Endothelial cell of umbilical vein (primary cell): ENCODE results near the gene EED. TPM values are rescaled to one million over a fixed set of nuclear protein-coding genes. Genes with fewer than 3 reads are reported as not detected.

Source experiments
- BruUV-seq: library from RNA; stranded (reverse); fragments of 400-500 nt; replicated peaks from 2 replicates; lab custom pipeline; 2021; lab: Mats Ljungman, UMichigan
- CTCF ChIA-PET: fragments of 300-600, 350-600 bp; sonication (Branson Sonifier 250); formaldehyde crosslinking; loops from one replicate; lab custom pipeline; 2021; ENCODE audit warnings: antibody characterized with exemption, inconsistent platforms; lab: Charles Lee
- POLR2A ChIA-PET: fragments of 300-600, 350-600 bp; sonication (Branson Sonifier 250); formaldehyde crosslinking; loops from one replicate; lab custom pipeline; 2021; ENCODE audit warnings: antibody characterized with exemption, inconsistent platforms; lab: Charles Lee
- DNase-seq: peaks from one replicate; pipeline ENCODE4 v3.0.0-alpha.2; 2011; ENCODE audit warnings: low read depth, low spot score
- FAIRE-seq: peaks from 2 replicates; lab custom pipeline; 2011; peaks lifted over from hg19 to GRCh38; lab: Jason Lieb, UNC
- H2AFZ ChIP-seq: 2 replicates; pipeline ENCODE4 v1.6.0; 2012; ENCODE audit warnings: low read depth, low read length, control low read depth, inconsistent platforms
- H3K27ac ChIP-seq: 2 replicates; pipeline ENCODE4 v1.5.1; 2011; ENCODE audit warnings: low read depth, mild to moderate bottlenecking, control low read depth, low read length, moderate library complexity; ENCODE audit not compliant: insufficient read depth
- H3K27me3 ChIP-seq, 2 experiments: 2 replicates each; pipeline versions ENCODE4 v1.6.0 to v1.6.1; 2011; ENCODE audit warnings: low read length in 2 of 2, mixed read lengths in 1 of 2; ENCODE audit not compliant: control insufficient read depth in 2 of 2, insufficient read depth in 2 of 2
- H3K36me3 ChIP-seq, 2 experiments: 2 replicates in 1 of 2; 3 replicates in 1 of 2; pipeline ENCODE4 v1.5.1; 2011; ENCODE audit warnings: low read length in 2 of 2, mild to moderate bottlenecking in 1 of 2, moderate library complexity in 1 of 2; ENCODE audit not compliant: control insufficient read depth in 2 of 2, insufficient read depth in 2 of 2; ENCODE audit errors: extremely low read depth in 1 of 2
- H3K4me1 ChIP-seq: 3 replicates; pipeline ENCODE4 v1.5.1; 2011; ENCODE audit warnings: mild to moderate bottlenecking, low read length; ENCODE audit not compliant: control insufficient read depth, insufficient read depth; ENCODE audit errors: extremely low read depth
- H3K4me2 ChIP-seq: 2 replicates; pipeline ENCODE4 v1.6.1; 2011; ENCODE audit warnings: low read length, control low read depth, mixed read lengths; ENCODE audit not compliant: insufficient read depth
- H3K4me3 ChIP-seq, 3 experiments: fragments of 200-600 bp in 1 of 3; sonication (generic), shearing (Covaris generic) in 1 of 3; replicated peaks in 1 of 3; 2 replicates each; pipeline ENCODE4 v1.5.1; 2011 to 2016; ENCODE audit warnings: control low read depth in 3 of 3, low read length in 3 of 3, mild to moderate bottlenecking in 2 of 3, inconsistent platforms in 1 of 3, low read depth in 1 of 3, moderate library complexity in 1 of 3; ENCODE audit not compliant: insufficient read depth in 1 of 3
- H3K79me2 ChIP-seq: 2 replicates; pipeline ENCODE4 v1.6.0; 2012; ENCODE audit warnings: low read length, inconsistent platforms; ENCODE audit not compliant: control insufficient read depth, insufficient read depth
- H3K9ac ChIP-seq: replicated peaks from 2 replicates; pipeline ENCODE3; 2011; ENCODE audit warnings: low read length, control low read depth; ENCODE audit not compliant: insufficient read depth; ENCODE audit errors: extremely low read depth
- H3K9me1 ChIP-seq: replicated peaks from 3 replicates; pipeline ENCODE4 v1.6.0; 2011; ENCODE audit warnings: mild to moderate bottlenecking, low read length; ENCODE audit not compliant: control insufficient read depth, insufficient read depth; ENCODE audit errors: extremely low read depth
- H3K9me3 ChIP-seq: replicated peaks from 2 replicates; pipeline ENCODE4 v1.5.1; 2012; ENCODE audit warnings: low read length, inconsistent platforms; ENCODE audit not compliant: control insufficient read depth, insufficient read depth
- H4K20me1 ChIP-seq: replicated peaks from 2 replicates; pipeline ENCODE3; 2011; ENCODE audit warnings: mild to moderate bottlenecking, low read length; ENCODE audit not compliant: control insufficient read depth, insufficient read depth; ENCODE audit errors: extremely low read depth
- EZH2 ChIP-seq: IDR thresholded peaks from 2 replicates; pipeline ENCODE4 v1.6.1; 2012; ENCODE audit warnings: borderline replicate concordance, low read depth, mild to moderate bottlenecking, moderate library complexity, low read length, inconsistent platforms; ENCODE audit not compliant: severe bottlenecking
- FOS ChIP-seq: IDR thresholded peaks from 2 replicates; pipeline ENCODE4 v1.6.1; 2011; ENCODE audit warnings: mild to moderate bottlenecking, low read length, moderate library complexity, borderline replicate concordance; ENCODE audit not compliant: insufficient read depth
- GATA2 ChIP-seq: IDR thresholded peaks from 2 replicates; pipeline ENCODE4 v1.7.0; 2011; ENCODE audit warnings: low read depth, mild to moderate bottlenecking, moderate library complexity, mixed read lengths, low read length; ENCODE audit not compliant: insufficient read length, insufficient read depth
- JUN ChIP-seq: IDR thresholded peaks from 2 replicates; pipeline ENCODE4 v1.6.1; 2011; ENCODE audit warnings: borderline replicate concordance, low read depth; ENCODE audit not compliant: insufficient read length, insufficient read depth
- MYC ChIP-seq: IDR thresholded peaks from one replicate; pipeline ENCODE4 v1.6.1; 2011; ENCODE audit warnings: mild to moderate bottlenecking, low read depth, low read length
- POLR2A ChIP-seq: IDR thresholded peaks from 2 replicates; pipeline ENCODE4 v1.6.1; 2012; ENCODE audit warnings: low read depth, mild to moderate bottlenecking, control low read depth, low read length
- POLR2AphosphoS5 ChIP-seq: IDR thresholded peaks from 2 replicates; pipeline ENCODE4 v1.6.1; 2012; ENCODE audit warnings: low read depth, mild to moderate bottlenecking, control low read depth, low read length, moderate library complexity; ENCODE audit not compliant: insufficient read depth
- dilution Hi-C: fragments of 300-500 bp; cut with MboI; formaldehyde crosslinking; loops from one replicate; pipeline ENCODE4 v1.15.0; 2019; ENCODE audit warnings: low sequenced_read_pairs; ENCODE audit not compliant: extremely low pct_ligation_motif_present
- intact Hi-C: fragments of 100-400 bp; cut with micrococcal nuclease; formaldehyde crosslinking; loops from one replicate; pipeline ENCODE4 v1.10.0; 2022
- polyA plus RNA-seq, 4 experiments: library from polyadenylated mRNA; depleted of rRNA in 3 of 4; stranded (reverse) in 3 of 4; unstranded in 1 of 4; fragments of >200 nt; gene quantifications; 2 replicates each; pipeline versions ENCODE4 v1.2.1 to v1.2.3, GENCODE V29; 2011 to 2012; ENCODE audit warnings: missing spikeins in 1 of 4
- total RNA-seq: library from RNA; stranded (reverse); gene quantifications from 2 replicates; pipeline ENCODE4 v1.2.3, GENCODE V29; 2021
- TF ChIP-seq, protein P1 (sequence below), 2 donors: IDR thresholded peaks; 1 replicate in 1 of 2; 2 replicates in 1 of 2; pipeline ENCODE4 v1.5.1; 2011; ENCODE audit warnings: low read length in 2 of 2, mild to moderate bottlenecking in 2 of 2, moderate library complexity in 2 of 2, control low read depth in 1 of 2, inconsistent platforms in 1 of 2, low read depth in 1 of 2; ENCODE audit not compliant: insufficient read depth in 1 of 2; ENCODE audit errors: extremely low read depth in 1 of 2
- TF ChIP-seq, protein P2 (sequence below): IDR thresholded peaks from 2 replicates; pipeline ENCODE4 v1.6.1; 2011; ENCODE audit not compliant: insufficient read depth, insufficient read length

EED gene
- total and polyA plus RNA-seq, 2 donors (not counting 3 experiments of a cell fraction or from before 2014, with no cell fraction given): 9.4 to 21.8 TPM

DNA sequence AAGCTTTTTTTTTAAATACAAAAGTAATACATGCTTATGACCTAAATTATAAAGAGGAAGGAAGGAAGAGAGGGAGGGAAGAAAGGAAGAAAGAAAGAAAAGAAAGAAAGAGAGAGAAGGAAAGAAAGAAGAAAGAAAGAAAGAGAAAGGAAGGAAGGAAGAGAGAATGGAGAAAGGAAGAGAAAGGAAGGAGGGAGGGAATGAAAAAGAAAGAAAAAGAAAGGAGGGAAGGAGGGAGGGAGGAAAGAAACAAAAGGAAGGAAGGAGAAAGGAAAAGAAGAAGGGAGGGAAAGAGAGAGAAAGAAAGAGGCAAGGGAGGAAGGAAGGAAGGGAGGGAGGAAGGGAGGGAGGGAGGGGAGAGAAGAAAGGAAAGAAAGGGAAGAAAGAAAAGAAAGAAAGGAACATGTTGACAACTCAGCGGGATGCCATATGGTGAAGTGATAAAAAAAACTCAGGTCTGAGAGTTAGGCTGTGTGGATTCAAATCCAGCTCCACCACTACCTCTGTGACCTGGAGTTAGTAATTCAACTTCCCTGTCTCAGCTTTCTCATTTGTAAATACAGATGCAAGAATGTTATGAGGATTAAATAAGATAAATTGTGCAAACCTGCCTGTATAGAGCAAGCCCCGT lies 9.6 kb upstream of the EED start:
- no peak overlapping the region for H3K9ac ChIP-seq
- intact Hi-C loops (no loop called here), dilution Hi-C loops (no loop called here)
- H3K9me3 ChIP-seq: no peaks in the 10 kb centered on the region
- no peaks in the 10 kb centered on the region for H4K20me1 ChIP-seq
- H3K79me2 ChIP-seq: no peaks in the 10 kb centered on the region
- DNase-seq (no peak), FAIRE-seq (no peak)
- H3K9me1 ChIP-seq: no peaks in the 10 kb centered on the region
- TF ChIP-seq, protein P1, sequence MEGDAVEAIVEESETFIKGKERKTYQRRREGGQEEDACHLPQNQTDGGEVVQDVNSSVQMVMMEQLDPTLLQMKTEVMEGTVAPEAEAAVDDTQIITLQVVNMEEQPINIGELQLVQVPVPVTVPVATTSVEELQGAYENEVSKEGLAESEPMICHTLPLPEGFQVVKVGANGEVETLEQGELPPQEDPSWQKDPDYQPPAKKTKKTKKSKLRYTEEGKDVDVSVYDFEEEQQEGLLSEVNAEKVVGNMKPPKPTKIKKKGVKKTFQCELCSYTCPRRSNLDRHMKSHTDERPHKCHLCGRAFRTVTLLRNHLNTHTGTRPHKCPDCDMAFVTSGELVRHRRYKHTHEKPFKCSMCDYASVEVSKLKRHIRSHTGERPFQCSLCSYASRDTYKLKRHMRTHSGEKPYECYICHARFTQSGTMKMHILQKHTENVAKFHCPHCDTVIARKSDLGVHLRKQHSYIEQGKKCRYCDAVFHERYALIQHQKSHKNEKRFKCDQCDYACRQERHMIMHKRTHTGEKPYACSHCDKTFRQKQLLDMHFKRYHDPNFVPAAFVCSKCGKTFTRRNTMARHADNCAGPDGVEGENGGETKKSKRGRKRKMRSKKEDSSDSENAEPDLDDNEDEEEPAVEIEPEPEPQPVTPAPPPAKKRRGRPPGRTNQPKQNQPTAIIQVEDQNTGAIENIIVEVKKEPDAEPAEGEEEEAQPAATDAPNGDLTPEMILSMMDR (IDR thresholded peaks at IDR 0.05; ENCODE audit: extremely low read depth in 1 of 2, insufficient read depth in 1 of 2, low read depth in 1 of 2, low read length in 2 of 2): no peak
- TF ChIP-seq JUN (no peak), GATA2 (no peak), FOS (no peak), MYC (no peak), POLR2AphosphoS5 (no peak), EZH2 (no peak), POLR2A (no peak)
- TF ChIP-seq, protein P2, sequence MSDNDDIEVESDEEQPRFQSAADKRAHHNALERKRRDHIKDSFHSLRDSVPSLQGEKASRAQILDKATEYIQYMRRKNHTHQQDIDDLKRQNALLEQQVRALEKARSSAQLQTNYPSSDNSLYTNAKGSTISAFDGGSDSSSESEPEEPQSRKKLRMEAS: no peak
- CTCF ChIA-PET: no interaction called here
- peaks cover 0 to 6% of the 10 kb centered on the region in 2 experiments for H3K27me3 ChIP-seq
- POLR2A ChIA-PET: no interaction called here
- no peaks in the 10 kb centered on the region for H3K4me1 ChIP-seq
- H2AFZ ChIP-seq: no peak overlapping the region
- no peak overlapping the region for H3K4me2 ChIP-seq
- no peak overlapping the region for H3K27ac ChIP-seq
- no TSS peak for BruUV-seq
- H3K4me3 ChIP-seq: no peak overlapping the region
- H3K36me3 ChIP-seq: no peaks in the 10 kb centered on the region
